ENCODE measurements around the gene ZNF585A.

ZNF585A gene

DNA sequence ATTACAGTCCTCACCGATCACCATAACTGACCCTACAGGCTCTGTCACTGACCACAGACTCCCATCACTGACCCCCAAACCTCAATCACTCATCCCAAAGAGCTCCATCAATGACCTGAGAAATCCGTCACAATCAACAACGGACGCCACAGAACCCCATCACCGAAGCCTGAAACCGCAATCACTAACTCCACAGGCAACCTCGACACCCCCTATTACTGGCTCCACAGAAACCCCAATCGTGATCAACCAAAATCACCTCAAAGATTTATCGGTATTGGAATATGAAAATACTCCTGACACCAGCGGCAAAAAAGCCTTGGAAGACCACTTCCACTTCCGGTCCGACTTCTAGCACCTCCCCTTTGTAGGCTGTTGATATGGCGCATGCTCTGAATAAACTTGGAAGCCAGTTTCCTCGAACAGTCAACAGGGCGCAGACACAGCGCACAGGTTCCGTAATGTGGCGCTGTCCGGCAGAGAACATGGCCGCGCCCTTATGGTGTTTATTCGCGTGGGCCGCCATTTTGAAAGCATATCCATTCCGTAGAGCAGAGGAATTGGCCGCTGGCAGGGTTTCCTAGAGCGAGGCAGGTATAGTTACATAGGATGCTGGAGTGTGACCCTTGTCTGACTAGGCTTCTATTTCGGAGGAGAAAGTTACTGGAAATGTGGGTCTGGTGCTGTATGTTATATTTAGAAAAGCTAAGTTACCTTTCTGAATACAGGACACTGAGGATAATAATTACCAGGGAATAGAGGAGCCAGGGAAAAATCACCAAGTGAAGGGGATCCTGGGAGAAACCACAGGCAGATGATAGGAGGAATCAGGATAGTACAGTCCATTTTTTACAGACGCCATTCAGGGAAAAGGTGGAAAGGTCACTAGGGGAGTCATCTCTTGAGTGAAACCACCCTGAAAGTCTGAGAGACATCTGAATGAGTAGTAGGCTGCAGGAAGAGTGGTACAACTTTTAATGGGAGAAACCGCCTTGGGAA lies at the start of gene ZNF585A:
ZNF585A (minus strand) TSS at position 328 of the 999 bp plus-strand sequence. CDS start 2,785 bp downstream, outside the sequence.
- H3K27me3 Mint-ChIP-seq (ENCODE audit: low read depth, poor library complexity) = peaks cover 8% of the 10 kb centered on the region
- no peaks in the 10 kb centered on the region for H3K4me1 Mint-ChIP-seq
- H3K9me3 Mint-ChIP-seq = peaks cover 76% of the 10 kb centered on the region
- H3K4me3 Mint-ChIP-seq = no peak within 1 kb of the TSS
- peaks cover 37% of the 10 kb centered on the region for H3K36me3 Mint-ChIP-seq (ENCODE audit: low read depth)
- TF ChIP-seq, protein P1, sequence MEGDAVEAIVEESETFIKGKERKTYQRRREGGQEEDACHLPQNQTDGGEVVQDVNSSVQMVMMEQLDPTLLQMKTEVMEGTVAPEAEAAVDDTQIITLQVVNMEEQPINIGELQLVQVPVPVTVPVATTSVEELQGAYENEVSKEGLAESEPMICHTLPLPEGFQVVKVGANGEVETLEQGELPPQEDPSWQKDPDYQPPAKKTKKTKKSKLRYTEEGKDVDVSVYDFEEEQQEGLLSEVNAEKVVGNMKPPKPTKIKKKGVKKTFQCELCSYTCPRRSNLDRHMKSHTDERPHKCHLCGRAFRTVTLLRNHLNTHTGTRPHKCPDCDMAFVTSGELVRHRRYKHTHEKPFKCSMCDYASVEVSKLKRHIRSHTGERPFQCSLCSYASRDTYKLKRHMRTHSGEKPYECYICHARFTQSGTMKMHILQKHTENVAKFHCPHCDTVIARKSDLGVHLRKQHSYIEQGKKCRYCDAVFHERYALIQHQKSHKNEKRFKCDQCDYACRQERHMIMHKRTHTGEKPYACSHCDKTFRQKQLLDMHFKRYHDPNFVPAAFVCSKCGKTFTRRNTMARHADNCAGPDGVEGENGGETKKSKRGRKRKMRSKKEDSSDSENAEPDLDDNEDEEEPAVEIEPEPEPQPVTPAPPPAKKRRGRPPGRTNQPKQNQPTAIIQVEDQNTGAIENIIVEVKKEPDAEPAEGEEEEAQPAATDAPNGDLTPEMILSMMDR (IDR thresholded peaks at IDR 0.05) = no peak
- no peak within 1 kb of the TSS for H3K27ac Mint-ChIP-seq
- peak; percentile 78 for DNase-seq

DNA sequence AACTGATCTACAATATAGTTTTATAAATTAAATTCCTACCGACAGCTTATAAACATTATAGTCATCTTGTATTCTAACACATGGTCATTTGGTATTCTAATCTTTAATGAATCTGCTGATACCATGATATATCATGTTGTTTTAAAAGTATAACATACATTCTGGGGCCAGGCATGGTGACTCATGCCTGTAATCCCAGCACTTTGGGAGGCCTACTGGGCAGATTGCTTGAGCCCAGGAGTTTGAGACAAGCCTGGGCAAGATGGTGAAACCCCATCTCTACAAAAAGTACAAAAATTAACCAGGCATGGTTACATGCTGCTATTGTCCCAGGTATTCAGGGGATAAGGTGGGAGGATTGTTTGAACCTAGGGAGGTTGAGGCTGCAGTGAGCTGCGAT lies 48.6 kb upstream of the ZNF585A start:
- Mint-ChIP-seq H3K27me3 (ENCODE audit: low read depth, poor library complexity) (peaks cover 2% of the 10 kb centered on the region), H3K27ac (no peak overlapping the region), H3K36me3 (ENCODE audit: low read depth) (peaks cover 84% of the 10 kb centered on the region), H3K4me1 (peaks cover 26% of the 10 kb centered on the region), H3K4me3 (no peak overlapping the region), H3K9me3 (peaks cover 84% of the 10 kb centered on the region)
- TF ChIP-seq, protein P1 (IDR thresholded peaks at IDR 0.05) = no peak
- no peak for DNase-seq

DNA sequence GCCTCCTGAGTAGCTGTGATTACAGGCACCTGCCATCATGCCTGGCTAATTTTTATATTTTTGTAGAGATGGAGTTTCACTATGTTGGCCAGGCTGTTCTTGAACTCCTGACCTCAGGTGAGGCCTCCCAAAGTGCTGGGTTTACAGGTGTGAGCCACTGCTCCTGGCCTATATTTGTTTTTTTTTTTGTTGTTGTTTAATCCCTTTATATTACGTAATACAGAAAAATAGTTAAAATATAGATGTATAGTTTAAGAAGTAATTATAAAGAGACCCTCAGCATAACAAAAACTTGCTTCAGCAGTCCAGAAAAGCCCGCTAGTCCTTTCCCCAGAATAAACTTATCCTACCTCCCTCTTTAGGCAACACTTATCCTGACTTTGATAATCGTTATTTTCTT lies 47.9 kb upstream of the ZNF585A start:
- Mint-ChIP-seq H3K36me3 (ENCODE audit: low read depth) (peaks cover 84% of the 10 kb centered on the region), H3K9me3 (peaks cover 84% of the 10 kb centered on the region), H3K4me1 (peaks cover 26% of the 10 kb centered on the region), H3K27me3 (ENCODE audit: low read depth, poor library complexity) (peaks cover 3% of the 10 kb centered on the region), H3K4me3 (no peak overlapping the region), H3K27ac (no peak overlapping the region)
- TF ChIP-seq, protein P1 (IDR thresholded peaks at IDR 0.05) = no peak
- no peak for DNase-seq

DNA sequence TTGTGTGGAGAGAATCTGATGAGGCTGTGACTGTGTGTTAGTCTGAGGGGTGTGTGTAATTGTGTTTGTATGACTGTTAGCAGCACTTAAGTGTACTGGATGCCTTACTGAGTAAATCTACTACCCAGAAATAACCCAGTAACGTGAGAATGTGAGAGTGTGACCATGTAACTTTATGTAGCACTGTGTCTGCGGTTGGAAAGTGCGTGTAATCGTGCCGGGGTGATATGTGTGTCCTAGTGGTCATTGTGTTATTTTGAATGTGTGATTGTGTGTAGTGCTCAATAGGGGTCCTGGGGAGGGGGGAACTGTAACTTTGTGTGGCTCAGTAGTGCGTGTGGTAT lies 46.1 kb upstream of the ZNF585A start:
- DNase-seq = no peak
- Mint-ChIP-seq H3K9me3 (peaks cover 75% of the 10 kb centered on the region), H3K4me1 (peaks cover 26% of the 10 kb centered on the region), H3K36me3 (ENCODE audit: low read depth) (peaks cover 68% of the 10 kb centered on the region), H3K27me3 (ENCODE audit: low read depth, poor library complexity) (peaks cover 3% of the 10 kb centered on the region), H3K27ac (peak overlapping the region; percentile 89), H3K4me3 (peak overlapping the region; percentile 96)
- TF ChIP-seq, protein P1 (IDR thresholded peaks at IDR 0.05) = no peak

DNA sequence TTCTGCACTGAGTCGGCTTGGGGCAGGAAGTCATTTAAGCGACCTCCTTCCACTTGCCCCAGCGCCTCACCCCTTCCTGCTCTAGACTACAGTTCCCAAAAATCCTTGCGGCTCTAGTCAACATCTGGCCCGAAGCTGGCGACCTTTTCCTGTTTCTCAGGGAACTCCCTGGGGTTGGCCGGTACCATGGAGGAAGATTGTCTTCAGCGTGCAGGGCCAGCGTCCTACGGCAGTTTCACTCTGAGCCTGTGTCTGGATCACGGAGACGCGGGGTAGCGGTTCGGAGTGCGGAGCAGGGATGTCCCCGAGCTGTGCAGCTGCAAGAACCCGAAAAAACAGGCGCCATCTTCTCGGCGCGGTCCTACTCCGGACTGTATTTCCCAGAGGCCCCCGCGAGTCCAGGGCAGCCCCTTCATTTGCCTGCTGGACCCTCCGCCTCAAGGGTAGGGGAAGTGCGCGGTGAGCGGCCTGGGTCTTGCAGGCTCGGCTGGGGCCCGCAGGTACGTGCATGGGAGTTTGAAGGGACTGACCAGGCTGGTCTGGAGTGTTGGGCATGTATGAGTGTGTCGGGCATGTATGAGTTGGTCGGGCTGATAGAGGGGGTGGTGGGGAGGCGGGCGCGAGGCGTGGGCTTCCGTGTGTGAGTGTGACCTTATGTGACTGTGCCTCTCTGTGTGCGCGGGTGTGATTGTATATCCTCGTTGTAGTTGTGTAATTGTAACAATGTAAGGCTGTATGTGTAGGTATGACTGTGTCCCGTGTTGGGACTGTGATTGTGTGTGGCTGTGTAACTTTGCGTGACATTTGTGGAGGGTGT lies 45.5 kb upstream of the ZNF585A start, which contains the start of gene ZNF383:
ZNF383 (plus strand) TSS at position 440 of the 817 bp plus-strand sequence. CDS start 12,240 bp downstream, outside the sequence.
- Mint-ChIP-seq H3K4me3 (peak within 1 kb of the TSS; percentile 96), H3K27ac (peak within 1 kb of the TSS; percentile 96), H3K27me3 (ENCODE audit: low read depth, poor library complexity) (peaks cover 3% of the 10 kb centered on the region), H3K4me1 (peaks cover 26% of the 10 kb centered on the region), H3K9me3 (peaks cover 75% of the 10 kb centered on the region), H3K36me3 (ENCODE audit: low read depth) (peaks cover 64% of the 10 kb centered on the region)
- TF ChIP-seq, protein P1 (IDR thresholded peaks at IDR 0.05) = no peak
- peak; percentile 84 for DNase-seq

All from nephron progenitor cell (in vitro differentiated cells).